GM12872 (cell line): ENCODE data around the gene GRB10.

Experiments used
- TF ChIP-seq, protein P1 (sequence below): IDR thresholded peaks from 3 replicates; pipeline ENCODE4 v1.5.1; 2011; ENCODE audit warnings: low read depth, mild to moderate bottlenecking, low read length, moderate library complexity; ENCODE audit not compliant: insufficient read depth

GRB10 gene

DNA sequence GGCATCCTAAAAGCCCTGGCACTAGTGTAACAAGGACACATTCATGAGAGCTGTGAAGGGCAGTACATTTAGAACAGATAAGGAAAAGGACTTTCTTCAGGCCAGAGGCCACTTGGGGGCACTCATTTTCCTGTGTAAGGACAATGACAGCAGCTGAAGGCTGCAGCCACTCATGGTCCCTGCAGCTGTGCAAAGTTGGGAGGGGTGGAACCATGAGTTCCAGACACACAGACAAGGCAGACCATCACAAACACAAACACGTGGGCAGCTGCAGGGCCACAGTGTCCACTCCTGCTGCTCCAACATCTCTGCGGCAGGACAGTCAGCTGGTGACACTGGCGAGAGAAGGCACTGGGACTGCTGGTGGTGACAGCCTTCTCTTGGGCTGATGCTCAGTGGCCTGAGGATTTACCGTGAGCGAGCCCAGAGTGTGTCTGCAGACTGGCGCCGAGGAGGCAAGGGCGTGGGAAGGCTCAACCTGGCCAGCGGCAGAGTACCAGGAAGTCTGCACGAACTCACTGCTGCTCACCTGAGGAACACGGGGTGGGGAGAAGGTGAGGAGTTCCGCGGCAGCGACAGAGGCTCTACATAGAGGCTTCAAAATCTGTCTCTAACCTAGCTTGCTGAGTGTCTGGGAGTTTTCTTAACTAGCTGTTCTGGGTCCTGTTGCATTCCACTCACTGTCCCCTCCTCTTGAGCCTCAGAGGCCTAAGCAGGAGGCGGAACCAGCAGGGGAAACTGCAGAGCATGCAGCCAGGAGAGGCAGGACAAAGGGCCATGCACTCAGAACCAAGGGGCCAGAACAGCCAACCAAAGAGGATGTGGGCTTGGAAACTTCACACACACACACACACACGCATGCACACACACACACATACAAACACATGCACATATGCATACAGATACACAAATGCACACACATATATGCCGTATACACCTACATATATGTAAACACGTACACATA, 141.0 kb downstream of the GRB10 start:
- TF ChIP-seq, protein P1, sequence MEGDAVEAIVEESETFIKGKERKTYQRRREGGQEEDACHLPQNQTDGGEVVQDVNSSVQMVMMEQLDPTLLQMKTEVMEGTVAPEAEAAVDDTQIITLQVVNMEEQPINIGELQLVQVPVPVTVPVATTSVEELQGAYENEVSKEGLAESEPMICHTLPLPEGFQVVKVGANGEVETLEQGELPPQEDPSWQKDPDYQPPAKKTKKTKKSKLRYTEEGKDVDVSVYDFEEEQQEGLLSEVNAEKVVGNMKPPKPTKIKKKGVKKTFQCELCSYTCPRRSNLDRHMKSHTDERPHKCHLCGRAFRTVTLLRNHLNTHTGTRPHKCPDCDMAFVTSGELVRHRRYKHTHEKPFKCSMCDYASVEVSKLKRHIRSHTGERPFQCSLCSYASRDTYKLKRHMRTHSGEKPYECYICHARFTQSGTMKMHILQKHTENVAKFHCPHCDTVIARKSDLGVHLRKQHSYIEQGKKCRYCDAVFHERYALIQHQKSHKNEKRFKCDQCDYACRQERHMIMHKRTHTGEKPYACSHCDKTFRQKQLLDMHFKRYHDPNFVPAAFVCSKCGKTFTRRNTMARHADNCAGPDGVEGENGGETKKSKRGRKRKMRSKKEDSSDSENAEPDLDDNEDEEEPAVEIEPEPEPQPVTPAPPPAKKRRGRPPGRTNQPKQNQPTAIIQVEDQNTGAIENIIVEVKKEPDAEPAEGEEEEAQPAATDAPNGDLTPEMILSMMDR: peak; percentile 44; the same call in 2 of the 3 replicates

DNA sequence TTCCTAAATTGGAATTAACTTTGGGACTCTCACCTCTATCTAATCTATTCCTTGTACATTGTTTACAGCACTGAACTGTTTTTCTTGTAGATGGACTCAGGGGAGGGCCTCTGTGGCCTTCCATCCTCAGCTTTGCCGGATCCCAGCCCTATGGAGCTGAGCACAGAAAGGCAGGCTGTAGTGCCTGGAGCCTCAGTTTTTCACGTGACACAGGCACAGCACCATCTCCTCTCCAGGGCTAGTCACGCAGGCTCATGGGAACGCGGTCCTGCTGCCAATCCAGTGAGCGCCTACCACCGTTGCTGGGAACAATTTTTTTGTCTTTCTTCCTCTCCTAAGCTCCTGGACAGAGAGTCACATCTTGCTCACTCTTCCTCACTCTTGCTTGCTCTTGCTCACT, 141.9 kb downstream of the GRB10 start:
- TF ChIP-seq, protein P1: no peak

DNA sequence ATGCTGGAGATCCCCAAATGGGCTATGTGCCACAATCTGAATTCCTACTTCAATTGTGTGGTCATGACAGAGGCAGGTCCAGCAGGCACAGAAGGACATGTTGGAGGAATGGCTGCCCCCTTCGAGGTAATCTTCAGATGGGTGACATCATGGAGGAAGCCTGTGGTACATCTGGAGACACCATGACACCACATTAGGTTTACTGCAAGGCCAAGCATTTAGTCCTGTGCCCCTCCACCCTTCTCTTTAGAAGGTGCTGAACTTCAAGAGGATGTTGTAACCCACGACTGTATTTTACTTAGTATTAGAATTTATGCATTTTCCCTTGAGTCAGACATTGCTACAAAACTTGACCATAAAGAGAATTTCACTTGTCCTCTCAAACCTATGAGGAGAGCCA, 142.4 kb downstream of the GRB10 start:
- TF ChIP-seq, protein P1: no peak

DNA sequence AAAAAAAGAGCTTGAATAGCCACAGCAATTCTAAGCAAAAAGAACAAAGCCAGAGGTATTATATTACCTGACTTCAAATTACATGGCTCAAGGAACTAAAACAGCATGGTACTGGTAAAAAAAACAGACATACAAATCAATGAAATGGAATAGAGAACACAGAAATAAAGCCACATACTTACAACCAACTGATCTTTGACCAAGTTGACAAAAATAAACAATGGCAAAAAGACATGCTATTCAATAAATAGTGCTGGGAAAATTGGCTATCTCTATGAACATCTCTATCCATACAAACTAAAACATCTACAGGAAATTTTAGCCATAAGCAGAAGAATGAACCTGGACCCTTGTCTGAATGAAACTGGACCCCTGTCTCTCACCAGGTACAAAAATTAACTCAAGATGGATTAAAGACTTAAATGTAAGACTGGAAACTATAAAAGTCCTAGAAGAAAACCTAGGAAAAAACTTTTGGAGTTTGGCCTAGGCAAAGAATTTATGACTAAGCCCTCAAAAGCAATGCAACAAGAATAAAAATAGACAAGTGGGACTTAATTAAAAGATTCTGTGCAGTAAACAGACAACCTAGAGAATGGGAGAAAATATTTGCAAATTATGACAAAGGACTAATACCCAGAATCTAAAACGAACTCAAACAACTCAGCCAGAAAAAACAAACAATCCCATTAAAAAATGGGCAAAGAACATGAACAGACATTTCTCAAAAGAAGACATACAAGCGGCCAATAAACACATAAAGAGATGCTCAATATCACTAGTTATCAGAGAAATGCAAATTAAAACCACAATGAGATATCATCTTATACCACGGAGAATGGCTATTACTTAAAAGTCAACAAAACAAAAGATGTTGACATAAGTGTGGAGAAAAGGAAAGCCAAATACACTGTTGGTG, 144.7 kb downstream of the GRB10 start:
- TF ChIP-seq, protein P1: no peak

DNA sequence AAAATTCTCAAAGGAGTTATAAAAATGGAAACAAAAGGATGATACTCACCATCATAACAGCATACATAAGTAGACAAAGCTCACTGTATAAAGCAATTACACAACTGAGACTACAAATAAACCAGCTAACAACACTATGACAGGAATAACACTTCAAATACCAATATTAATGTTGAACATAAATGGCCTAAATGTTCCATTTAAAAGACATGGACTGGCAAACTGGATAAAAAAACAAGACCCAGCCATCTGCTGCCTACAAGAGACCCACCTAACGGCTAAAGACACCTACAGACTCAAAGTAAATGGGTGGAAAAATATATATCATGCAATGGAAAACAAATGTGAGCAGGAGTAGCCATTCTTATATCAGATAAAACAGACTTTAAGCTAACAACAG, 148.3 kb downstream of the GRB10 start:
- TF ChIP-seq, protein P1: no peak

DNA sequence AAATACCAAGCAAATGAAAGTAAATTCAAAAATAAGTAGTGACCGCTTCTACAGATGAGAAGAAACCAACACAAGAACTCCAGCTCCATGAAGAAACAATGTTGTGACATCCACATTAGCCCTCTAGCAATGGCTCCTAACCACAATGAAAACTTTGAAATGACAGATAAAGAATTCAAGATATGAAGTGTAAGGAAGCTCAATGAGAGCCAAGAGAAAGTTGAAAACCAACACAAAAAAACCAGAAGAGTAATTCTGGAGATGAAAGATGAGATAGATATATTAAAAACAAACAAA, 149.3 kb downstream of the GRB10 start:
- TF ChIP-seq, protein P1: no peak
